ENCODE results near the gene TBX2.
A peak's percentile ranks its signal among the peaks of the same experiment; 100 is the strongest.
"Not testable (repeated sequence)": the region's sequence is repeated elsewhere in the genome, so short reads cannot be mapped to it uniquely, and the experiment has no call there.

The TBX2 gene

GRCh38 chr17:61415374-61416210, 15.9 kb downstream of the TBX2 start:
- DNase-seq: no peak

GRCh38 chr17:61416211-61416539, 16.5 kb downstream of the TBX2 start:
- DNase-seq: no peak

- peak; percentile 31 for DNase-seq
These were observed 17.1 kb downstream of the TBX2 start for GRCh38 chr17:61416540-61417363.

DNA sequence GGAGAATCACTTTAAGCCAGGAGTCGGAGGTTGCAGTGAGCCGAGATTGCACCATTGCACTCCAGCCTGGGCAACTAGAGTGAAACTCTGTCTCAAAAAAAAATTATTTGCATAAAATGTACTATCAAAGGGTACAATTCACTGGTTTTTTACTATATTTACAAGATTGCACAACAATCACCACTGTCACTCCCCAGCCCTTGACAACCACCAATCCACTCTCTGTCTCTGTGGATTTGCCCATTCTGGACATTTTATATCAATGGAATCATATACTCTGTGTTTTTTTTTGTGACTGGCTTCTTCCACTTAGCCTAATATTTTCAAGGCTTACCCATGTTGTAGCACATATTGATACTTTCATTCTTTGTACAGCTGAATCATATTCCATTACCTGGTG, 18.8 kb downstream of the TBX2 start:
- DNase-seq: no peak

DNA sequence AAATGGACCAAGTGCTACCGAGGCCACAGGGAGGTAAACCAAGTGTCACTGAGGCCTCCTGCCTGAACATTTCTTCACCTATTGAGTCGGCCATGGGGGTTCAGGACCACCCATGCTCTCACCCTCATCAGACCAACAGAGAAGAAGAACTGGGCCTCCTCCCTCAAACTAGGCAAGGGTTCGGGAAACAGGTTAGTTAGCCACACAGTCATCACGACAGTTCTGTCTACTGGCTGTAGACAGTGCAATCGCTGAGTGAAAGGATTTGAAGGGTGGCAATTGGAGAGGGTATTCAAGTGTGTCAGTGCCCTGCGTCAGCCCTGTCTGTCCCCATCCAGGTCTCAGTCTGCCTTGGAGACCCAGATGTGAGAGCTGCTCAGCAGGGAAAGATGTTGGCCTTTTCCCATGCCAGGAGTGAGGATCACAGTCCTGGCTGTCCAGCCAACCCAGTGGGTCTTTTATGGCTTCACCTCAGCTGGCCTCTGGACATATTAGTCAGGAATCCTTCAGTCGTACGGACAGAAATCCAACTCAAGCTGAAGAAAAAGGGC, 19.9 kb downstream of the TBX2 start:
- no peak for DNase-seq

GRCh38 chr17:61420052-61420451, 20.4 kb downstream of the TBX2 start:
- DNase-seq: no peak

GRCh38 chr17:61420745-61421398, 21.2 kb downstream of the TBX2 start:
- DNase-seq: no peak

GRCh38 chr17:61421460-61421859, 21.8 kb downstream of the TBX2 start:
- no peak for DNase-seq

DNA sequence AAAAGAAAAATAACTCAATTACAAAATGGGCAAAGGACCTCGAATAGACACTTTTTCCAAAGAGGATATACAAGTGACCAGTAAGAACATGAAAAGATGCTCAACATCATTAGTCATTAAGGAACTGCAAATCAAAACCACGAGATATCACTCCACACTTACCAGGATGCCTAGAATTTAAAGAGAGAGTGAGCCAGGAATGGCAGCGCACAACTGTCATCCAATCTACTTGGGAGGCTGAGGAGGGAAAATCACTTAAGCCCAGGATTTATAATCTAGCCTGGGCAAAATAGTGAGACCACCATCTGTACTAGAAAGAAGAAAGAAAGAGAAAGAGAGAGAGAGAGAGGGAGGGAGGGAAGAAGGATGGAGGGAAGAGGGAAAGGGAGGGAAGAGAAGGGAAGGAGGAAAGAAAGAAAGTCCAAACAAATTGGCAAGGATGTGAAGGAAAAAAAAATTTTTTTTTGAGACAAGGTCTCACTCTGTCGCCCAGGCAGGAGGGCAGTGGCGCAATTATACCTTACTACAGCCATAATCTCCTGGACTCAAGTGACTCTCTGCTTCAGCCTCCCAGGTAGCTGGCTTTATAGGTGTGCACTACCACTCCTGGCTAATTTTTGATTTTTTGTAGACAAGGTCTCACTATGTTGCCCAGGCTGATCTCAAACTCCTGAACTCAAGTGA, 22.6 kb downstream of the TBX2 start:
- DNase-seq: no peak

- DNase-seq: no peak
These were observed 23.2 kb downstream of the TBX2 start for GRCh38 chr17:61422869-61423268.

DNA sequence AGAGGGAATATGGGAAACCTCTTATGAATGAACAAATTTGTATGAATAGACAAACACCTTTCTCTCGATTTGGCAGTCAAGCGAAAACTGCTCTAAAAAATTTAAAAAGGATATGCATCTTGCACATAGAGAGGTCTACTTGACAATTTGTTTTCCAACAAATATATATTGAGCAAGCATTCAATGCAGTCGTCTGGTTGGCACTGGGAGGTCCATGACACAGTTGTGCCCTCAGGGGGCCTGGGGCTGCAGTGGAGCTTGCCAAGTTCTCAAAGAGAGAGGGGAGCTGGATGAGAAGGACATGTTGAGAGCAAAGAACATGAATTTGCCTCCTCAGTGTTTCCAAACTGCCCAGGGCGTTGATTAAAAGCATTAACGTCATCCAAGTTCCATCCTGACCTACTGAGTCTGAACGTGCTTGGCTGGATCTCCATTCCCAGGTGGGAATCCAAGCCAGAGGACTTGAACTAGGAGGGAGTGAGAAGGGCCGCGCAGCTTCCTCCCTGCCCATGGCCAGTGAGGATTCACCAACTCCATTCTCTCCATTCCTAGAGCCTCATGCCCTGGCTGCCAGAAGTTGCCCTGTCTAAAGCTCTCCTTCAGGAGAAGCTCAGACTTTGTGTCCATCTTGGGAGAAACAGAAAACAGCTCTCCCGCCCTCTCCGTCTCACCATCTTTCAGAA, 24.5 kb downstream of the TBX2 start:
- DNase-seq: no peak

DNA sequence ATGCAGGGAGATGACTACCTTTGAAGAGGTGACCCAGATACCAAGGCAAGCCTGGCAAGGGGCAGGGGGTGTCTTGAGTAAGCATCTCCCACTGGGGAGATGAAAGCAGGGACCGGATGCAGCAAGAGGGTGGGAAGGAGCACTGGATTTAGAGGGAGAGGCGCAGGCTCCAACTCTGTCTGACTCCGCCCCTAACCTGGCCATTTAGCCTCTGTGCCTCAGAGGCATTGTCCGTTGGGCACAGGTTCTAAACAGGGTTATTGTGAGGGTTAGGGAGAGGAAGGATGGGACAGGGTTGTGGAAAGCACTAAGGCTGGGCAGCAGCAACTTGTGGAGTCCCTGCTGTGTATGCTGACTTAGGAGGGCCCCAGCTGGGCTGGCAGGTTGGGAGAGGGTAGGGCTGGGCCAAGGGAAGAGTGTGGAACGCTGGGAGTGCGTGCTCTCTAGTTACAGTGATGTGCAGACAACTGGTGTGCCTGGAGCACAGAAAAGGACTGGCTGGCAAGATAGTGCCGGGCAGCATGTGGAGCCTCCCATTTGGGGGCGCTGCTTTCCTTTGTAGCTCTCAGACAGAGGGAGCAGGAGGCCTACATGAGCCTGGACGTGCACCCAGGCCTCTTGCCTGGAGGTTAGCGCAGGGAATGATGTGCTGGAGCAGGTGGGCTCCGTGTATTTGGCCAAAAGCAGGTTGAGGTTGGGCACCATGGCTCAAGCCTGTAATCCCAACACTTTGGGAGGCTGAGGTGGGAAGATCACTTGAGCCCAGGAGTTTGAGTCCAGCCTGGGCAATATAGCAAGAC, 26.2 kb downstream of the TBX2 start:
- DNase-seq: no peak

DNA sequence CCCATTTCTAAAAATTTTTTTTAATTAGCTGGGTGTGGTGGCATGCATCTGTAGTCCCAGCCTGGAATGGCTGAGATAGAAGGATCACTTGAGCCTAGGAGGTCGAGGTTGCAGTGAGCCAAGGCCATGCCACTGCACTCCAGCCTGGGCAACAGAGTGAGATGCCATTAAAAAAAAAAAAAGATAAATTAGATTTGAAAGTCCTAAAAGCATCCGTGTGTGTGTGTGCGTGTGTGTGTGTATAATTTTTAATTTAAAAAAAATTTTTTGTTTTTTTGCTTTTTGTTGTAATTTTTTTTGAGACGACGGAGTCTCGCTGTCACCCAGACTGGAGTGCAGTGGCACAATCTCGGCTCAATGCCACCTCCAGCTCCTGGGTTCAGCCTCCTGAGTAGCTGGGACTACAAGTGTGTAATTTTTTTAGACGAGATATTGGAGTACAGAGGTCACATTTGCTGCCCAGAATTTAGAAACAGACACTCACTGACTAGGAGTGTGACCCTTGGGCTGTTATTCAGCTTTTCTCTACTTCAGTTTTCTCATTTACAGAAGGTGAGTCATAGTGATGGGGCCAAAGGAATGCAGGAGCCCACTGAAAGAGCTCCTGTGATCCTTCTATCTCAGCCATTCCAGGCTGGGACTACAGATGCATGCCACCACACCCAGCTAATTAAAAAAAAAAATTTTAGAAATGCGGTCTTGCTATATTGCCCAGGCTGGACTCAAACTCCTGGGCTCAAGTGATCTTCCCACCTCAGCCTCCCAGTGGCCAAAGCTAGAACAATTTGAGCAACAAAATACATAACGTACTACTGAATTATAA, 27.1 kb downstream of the TBX2 start:
- no peak for DNase-seq

DNA sequence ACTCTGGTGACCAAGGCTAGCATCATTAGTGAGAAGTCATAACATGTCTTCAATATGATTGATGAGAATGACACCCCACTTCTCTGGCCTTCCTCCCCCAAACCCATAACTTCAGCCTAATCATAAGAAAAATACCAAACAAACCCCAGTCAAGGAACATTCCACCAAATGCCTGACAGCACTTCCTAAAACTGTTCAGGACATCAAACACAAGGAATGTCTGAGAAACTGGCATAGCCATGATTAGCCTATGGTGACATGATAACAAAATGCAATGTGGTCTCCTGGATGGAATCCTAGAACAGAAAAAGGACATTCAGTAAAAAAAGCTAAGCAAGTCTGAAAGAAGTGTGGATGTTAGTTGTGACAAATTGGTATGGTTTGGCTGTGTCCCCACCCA, 27.9 kb downstream of the TBX2 start:
- no peak for DNase-seq

DNA sequence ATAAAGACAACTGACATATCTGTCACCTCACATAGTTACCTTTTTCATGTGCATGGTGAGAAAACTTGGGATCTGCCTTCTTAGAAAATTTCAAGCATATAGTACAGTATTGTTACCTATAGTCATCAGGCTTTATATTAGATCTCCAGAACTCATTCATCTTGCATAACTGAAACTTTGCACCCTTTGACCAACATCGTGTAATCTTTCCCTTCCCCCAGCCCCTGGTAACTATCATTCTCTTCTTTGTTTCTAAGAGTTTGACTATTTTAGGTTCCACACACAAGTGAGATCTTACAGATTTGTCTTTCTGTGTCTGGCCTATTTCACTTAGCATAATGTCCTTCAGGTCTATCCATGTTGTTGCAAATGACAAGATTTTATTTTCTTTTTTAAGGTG, 29.6 kb downstream of the TBX2 start:
- no peak for DNase-seq

DNA sequence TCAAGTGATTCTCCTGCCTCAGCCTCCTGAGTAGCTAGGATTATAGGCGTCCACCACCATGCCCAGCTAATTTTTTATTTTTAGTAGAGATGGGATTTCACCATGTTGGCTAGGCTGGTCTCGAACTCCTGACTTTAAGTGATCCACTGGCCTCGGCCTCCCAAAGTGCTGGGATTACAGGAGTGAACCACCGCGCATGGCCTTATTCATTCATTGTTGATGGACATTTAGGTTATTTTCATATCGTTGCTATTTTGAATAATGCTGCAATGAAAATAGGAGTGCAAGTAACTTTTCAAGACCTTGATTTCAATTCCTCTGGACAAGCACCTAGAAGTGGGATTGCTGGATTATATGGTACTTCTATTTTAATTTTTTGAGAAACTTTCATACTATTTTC, 30.2 kb downstream of the TBX2 start:
- DNase-seq: not testable (repeated sequence)

DNA sequence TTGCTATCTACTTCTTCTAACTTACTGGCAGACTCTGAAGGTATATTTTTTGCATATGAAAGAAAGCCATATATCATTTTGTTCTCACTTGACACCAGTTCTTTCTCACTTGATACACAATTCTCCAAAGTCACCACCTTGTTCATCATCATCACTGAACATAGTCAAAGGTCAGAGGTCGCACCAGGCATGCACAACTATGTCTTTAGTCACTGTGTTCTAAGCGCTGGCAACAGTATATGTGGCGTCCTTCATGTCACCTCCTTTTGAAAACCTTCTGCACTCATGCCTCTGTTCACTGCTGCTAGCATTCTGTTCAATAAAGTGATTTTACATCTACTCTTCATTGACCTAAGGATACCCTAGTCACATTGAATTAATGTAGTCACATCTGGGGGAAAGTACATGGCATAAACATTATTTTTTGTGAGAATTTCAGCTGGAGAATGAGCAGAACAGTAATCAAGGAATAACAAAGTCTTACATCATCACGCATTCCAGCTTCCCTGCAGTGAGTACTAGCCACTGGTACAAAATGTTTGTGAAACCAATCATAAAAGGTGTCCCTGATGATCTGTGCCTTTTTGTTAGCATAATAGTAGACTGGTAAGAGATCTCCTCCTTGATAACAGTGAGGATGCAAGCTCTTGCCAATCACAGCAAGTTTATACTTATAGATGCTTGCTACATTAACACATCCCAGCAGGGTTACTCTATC, 32.1 kb downstream of the TBX2 start:
- no peak for DNase-seq

DNA sequence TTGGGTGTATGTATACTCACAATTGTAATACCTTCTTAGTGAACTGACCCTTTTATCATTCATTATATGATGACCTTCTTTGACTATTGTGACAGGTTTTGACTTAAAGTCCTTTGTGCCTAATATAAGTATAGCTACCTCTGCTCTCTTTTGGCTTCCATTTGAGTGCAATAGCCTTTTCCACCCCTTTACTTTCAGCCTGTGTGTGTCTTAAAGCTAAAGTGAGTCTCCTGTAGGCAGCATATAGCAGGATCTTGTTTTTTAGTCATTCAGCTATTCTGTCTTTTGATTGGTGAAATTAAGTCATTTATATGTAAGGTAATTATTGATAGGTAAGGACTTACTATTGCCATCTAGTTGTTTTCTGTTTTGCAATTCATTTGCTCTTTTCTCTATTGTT, 36.6 kb downstream of the TBX2 start:
- no peak for DNase-seq

DNA sequence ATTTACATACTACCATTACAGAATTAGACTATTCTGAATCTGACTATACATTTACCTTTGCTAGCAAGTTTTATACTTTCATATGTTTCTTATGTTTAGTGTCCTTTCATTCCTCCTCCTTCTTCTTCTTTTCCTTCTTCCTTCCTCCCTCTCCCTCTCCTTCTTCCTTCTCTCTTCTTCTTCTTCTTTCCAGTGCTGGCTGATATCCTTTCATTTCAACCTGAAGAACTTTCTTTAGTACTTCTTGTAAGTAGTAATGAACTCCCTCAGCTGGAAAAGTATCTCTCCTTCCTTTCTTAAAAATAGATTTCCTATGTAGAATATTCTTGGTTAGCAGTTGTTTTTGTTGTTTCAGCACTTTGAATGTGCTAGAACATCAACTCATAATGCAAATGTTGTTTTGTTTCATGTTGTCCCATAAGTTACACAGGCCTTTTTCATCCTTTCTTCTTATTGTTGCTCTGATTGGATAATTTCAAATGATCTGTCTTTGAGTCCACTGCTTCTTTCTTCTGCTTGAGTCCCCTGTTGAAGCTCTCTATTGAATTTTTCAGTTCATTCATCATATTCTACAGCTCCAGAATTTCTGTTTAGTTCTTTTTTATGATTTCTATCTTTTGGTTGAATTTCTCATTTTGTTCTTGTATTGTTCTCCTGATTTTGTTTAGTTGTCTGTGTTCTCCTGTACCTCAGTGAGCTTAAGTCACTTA, 37.5 kb downstream of the TBX2 start:
- DNase-seq: no peak
